HG03571 (cell line): ENCODE results near the gene AMPH.
"Not testable (repeated sequence)": the region's sequence is repeated elsewhere in the genome, so short reads cannot be mapped to it uniquely, and the experiment has no call there.

Source experiments
- ATAC-seq: cut with Tn5 transposase; IDR thresholded peaks from one replicate; pipeline ENCODE4 v1.9.1; 2021; ENCODE audit not compliant: unreplicated experiment

The AMPH gene

GRCh38 chr7:38398725-38399321 lies 232.3 kb downstream of the AMPH start:
- ATAC-seq, result no peak

- ATAC-seq, result no peak
These were observed 234.3 kb downstream of the AMPH start for GRCh38 chr7:38396852-38397251.

GRCh38 chr7:38395921-38396552 lies 235.1 kb downstream of the AMPH start:
- ATAC-seq, result not testable (repeated sequence)

GRCh38 chr7:38394660-38395059 lies 236.5 kb downstream of the AMPH start:
- no peak for ATAC-seq

GRCh38 chr7:38393874-38394273 lies 237.3 kb downstream of the AMPH start:
- no peak for ATAC-seq

GRCh38 chr7:38391751-38392150 lies 239.4 kb downstream of the AMPH start:
- ATAC-seq, result no peak

GRCh38 chr7:38385682-38386081 lies 245.5 kb downstream of the AMPH start:
- ATAC-seq, result no peak

- no peak for ATAC-seq
These were observed 247.9 kb downstream of the AMPH start for GRCh38 chr7:38383281-38383680.

- ATAC-seq, result no peak
These were observed 248.5 kb downstream of the AMPH start for GRCh38 chr7:38382684-38383083.

- ATAC-seq, result no peak
These were observed 255.7 kb downstream of the AMPH start for GRCh38 chr7:38375453-38375852.

GRCh38 chr7:38374507-38374906 lies 256.7 kb downstream of the AMPH start:
- no peak for ATAC-seq

- no peak for ATAC-seq
These were observed 258.0 kb downstream of the AMPH start for GRCh38 chr7:38373155-38373554.

- no peak for ATAC-seq
These were observed 258.9 kb downstream of the AMPH start for GRCh38 chr7:38372290-38372689.

- ATAC-seq, result peak; percentile 74
These were observed 261.2 kb downstream of the AMPH start for GRCh38 chr7:38369816-38370493.

GRCh38 chr7:38368191-38368605 lies 263.0 kb downstream of the AMPH start:
- peak; percentile 38 for ATAC-seq

- peak; percentile 55 for ATAC-seq
These were observed 263.8 kb downstream of the AMPH start for GRCh38 chr7:38367301-38367890.

GRCh38 chr7:38363379-38363778 lies 267.8 kb downstream of the AMPH start:
- ATAC-seq, result not testable (repeated sequence)

- ATAC-seq, result not testable (repeated sequence)
These were observed 268.4 kb downstream of the AMPH start for GRCh38 chr7:38362611-38363237.

- no peak for ATAC-seq
These were observed 270.4 kb downstream of the AMPH start for GRCh38 chr7:38360776-38361175.

- peak; percentile 62 for ATAC-seq
These were observed 272.0 kb downstream of the AMPH start for GRCh38 chr7:38359071-38359601.

GRCh38 chr7:38358273-38358831 lies 272.8 kb downstream of the AMPH start:
- ATAC-seq, result peak; percentile 28
